Measurements from ENCODE around the gene ARPC2. TPM values are rescaled to one million over a fixed set of nuclear protein-coding genes. Genes with fewer than 3 reads are reported as not detected.
A peak's percentile ranks its signal among the peaks of the same experiment; 100 is the strongest.

The ARPC2 gene
- total RNA-seq, 1 donor from 2014 or later = 737 TPM

DNA sequence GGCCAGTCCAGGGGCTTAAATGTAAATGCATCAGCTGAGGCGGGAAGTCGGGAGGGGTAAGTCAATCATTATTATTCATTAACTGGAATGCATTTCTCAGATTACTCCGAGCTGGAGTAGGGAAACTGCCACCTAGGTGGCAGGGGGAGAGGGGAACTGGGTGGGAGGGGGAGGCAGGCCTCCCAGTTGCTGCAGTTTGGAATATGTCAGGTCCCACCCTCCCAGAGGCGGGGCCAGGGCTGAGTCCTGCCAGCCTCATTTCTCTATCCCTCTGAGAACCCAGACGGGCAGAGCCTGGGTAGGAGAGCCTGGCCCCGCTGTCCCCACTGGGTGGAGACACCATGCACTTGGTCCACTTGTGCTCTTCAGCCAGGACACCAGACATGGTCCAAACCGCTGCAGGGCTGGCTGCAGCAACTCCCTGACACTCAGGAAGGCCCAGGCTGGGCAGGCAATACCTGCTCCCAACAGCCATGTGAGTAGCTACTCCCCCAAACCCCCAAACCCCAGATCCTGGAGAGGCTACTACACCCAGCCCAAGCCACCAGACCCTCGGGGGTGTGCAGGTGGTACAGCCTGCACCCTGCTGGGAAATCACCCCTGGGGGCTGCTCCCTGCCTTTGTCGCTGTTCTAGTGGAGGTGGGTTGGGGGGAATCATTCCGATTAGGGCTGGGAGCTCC, 43.9 kb downstream of the ARPC2 start, which contains the start of gene GPBAR1:
TSS of gene GPBAR1 (plus strand) at position 274 of the 681 bp plus-strand sequence. CDS start 1,710 bp downstream, outside the sequence.
- no peak for DNase-seq
- ATAC-seq (ENCODE audit: low read depth) = no peak
- H3K36me3 Mint-ChIP-seq (ENCODE audit: low read depth) = peaks cover 34% of the 10 kb centered on the region
- ChIA-PET POLR2A (interaction anchor here (0.6 to 8.4 kb wide), 4 partner anchors 9 to 43 kb away, joined by 4 to 94 read pairs (median 11); partner anchors contain the start of genes AAMP, ARPC2 and PNKD), CTCF (no interaction called here)
- peak within 1 kb of the TSS; percentile 79 for H3K27ac Mint-ChIP-seq
- H3K4me3 Mint-ChIP-seq = peak within 1 kb of the TSS; percentile 24
- H3K4me1 Mint-ChIP-seq = peaks cover 70% of the 10 kb centered on the region
- no peak for TF ChIP-seq CTCF (IDR thresholded peaks at IDR 0.05)
- intact Hi-C loops (cut with micrococcal nuclease) = no loop called here
- no peaks in the 10 kb centered on the region for H3K9me3 Mint-ChIP-seq
- H3K27me3 Mint-ChIP-seq = no peaks in the 10 kb centered on the region

DNA sequence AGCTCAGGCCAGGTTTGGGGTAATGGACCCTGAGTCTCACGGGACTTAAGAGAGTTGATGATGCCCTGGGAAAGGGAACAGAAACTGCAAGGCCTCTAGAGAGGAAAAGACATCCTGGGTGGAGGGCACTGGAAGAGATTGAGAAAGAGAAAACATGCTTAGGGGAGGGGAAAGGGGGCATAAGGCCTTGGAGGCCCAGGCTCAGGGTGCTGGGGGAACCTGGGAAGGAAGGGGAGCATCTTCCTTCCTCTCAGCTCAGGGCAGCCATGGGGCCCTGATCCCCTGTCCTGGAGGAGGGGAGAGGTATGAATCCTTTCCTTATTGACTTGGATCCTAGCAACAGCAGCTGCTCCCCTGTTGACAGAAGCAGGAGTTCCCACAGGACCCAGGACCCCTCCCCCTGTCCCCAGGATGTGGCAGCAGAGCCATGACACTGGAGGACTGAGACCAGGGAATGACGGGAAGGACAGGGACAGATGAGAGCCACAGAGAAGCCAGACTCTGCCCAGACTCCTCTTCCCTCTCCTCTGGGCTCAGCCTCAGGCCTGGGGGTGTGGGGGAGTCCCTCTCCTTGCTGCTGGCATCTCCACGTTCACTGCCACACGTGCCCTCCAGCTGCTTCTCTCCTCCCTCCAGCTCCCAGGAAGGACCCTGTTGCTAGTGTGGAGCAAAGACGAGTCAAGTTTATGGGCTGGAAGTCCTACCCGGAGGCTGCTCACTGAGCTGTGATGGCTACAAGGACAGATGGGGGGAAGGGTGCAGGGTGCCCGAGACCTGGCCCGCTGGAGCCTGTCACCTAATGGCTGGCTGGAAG, 44.6 kb downstream of the ARPC2 start:
- no peak for TF ChIP-seq CTCF (IDR thresholded peaks at IDR 0.05)
- DNase-seq = no peak
- Mint-ChIP-seq H3K27ac (peak overlapping the region; percentile 78), H3K27me3 (no peaks in the 10 kb centered on the region), H3K4me3 (peak overlapping the region; percentile 24), H3K9me3 (no peaks in the 10 kb centered on the region), H3K36me3 (ENCODE audit: low read depth) (peaks cover 36% of the 10 kb centered on the region), H3K4me1 (peaks cover 65% of the 10 kb centered on the region)
- CTCF ChIA-PET = no interaction called here
- intact Hi-C loops (cut with micrococcal nuclease) = no loop called here
- no peak for ATAC-seq (ENCODE audit: low read depth)
- POLR2A ChIA-PET = interaction anchor here (0.8 to 8.4 kb wide), 3 partner anchors 9 to 43 kb away, joined by 3 to 94 read pairs (median 8); partner anchors contain the start of genes AAMP, ARPC2 and PNKD

DNA sequence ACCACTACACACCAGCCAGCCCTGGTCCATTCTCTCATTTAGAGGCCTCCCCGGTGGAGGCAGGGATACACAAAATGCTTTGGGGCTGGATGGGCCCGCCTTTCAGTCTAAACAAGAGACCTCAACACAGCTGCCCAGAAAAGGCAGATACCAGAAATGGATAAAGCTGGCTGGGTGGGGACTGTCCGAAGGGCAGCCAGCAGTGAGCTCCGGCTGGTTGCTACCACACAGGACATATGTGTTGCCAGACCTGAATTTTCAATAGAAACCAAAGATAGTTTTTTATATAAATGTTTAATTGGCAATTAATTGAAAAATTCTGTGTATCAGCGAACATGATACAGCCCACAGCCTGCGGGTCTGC, 45.2 kb downstream of the ARPC2 start:
- ChIA-PET POLR2A (interaction anchor here (1.6 to 8.4 kb wide), 2 partner anchors 8 to 44 kb away, joined by 8 to 94 read pairs; partner anchors contain the start of genes AAMP, ARPC2 and PNKD), CTCF (no interaction called here)
- Mint-ChIP-seq H3K27ac (no peak overlapping the region), H3K4me3 (no peak overlapping the region), H3K27me3 (no peaks in the 10 kb centered on the region), H3K4me1 (peaks cover 62% of the 10 kb centered on the region), H3K36me3 (ENCODE audit: low read depth) (peaks cover 36% of the 10 kb centered on the region), H3K9me3 (no peaks in the 10 kb centered on the region)
- no peak for DNase-seq
- no peak for TF ChIP-seq CTCF (IDR thresholded peaks at IDR 0.05)
- ATAC-seq (ENCODE audit: low read depth) = no peak
- intact Hi-C loops (cut with micrococcal nuclease) = no loop called here

DNA sequence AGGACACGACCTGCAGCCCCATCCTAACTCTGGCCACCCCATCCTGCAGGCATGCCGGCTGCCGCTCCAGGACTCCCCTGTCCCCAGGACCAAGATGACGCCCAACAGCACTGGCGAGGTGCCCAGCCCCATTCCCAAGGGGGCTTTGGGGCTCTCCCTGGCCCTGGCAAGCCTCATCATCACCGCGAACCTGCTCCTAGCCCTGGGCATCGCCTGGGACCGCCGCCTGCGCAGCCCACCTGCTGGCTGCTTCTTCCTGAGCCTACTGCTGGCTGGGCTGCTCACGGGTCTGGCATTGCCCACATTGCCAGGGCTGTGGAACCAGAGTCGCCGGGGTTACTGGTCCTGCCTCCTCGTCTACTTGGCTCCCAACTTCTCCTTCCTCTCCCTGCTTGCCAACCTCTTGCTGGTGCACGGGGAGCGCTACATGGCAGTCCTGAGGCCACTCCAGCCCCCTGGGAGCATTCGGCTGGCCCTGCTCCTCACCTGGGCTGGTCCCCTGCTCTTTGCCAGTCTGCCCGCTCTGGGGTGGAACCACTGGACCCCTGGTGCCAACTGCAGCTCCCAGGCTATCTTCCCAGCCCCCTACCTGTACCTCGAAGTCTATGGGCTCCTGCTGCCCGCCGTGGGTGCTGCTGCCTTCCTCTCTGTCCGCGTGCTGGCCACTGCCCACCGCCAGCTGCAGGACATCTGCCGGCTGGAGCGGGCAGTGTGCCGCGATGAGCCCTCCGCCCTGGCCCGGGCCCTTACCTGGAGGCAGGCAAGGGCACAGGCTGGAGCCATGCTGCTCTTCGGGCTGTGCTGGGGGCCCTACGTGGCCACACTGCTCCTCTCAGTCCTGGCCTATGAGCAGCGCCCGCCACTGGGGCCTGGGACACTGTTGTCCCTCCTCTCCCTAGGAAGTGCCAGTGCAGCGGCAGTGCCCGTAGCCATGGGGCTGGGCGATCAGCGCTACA, 45.9 kb downstream of the ARPC2 start:
- Mint-ChIP-seq H3K36me3 (ENCODE audit: low read depth) (peaks cover 42% of the 10 kb centered on the region), H3K4me1 (peaks cover 60% of the 10 kb centered on the region), H3K9me3 (no peaks in the 10 kb centered on the region), H3K4me3 (no peak overlapping the region), H3K27ac (no peak overlapping the region), H3K27me3 (no peaks in the 10 kb centered on the region)
- POLR2A ChIA-PET = interaction anchor here (8.4 kb wide), 1 partner anchor 45 kb away, joined by 94 read pairs; the partner anchor contains the start of gene ARPC2
- intact Hi-C loops (cut with micrococcal nuclease) = no loop called here
- CTCF ChIA-PET = no interaction called here
- no peak for ATAC-seq (ENCODE audit: low read depth)
- TF ChIP-seq CTCF (IDR thresholded peaks at IDR 0.05) = no peak
- DNase-seq = no peak
